Uterus (tissue), 2 donors: Measurements from ENCODE around the gene FAM163B.

Experiments
- POLR2A ChIP-seq, 2 donors: fragments of 450-650 bp; IDR thresholded peaks; one replicate each; pipeline ENCODE4 v1.6.1; 2016; ENCODE audit warnings: antibody characterized with exemption in 2 of 2, mild to moderate bottlenecking in 1 of 2, moderate library complexity in 1 of 2
- TF ChIP-seq, protein P1 (sequence below), 4 experiments: fragments of 200-600 bp in 2 of 4; fragments of 450-650 bp in 2 of 4; sonication (generic) in 2 of 4; IDR thresholded peaks; one replicate each; pipeline ENCODE4 v1.5.1; 2016 to 2019; ENCODE audit warnings: antibody characterized with exemption in 4 of 4, mild to moderate bottlenecking in 2 of 4, moderate library complexity in 1 of 4

DNA sequence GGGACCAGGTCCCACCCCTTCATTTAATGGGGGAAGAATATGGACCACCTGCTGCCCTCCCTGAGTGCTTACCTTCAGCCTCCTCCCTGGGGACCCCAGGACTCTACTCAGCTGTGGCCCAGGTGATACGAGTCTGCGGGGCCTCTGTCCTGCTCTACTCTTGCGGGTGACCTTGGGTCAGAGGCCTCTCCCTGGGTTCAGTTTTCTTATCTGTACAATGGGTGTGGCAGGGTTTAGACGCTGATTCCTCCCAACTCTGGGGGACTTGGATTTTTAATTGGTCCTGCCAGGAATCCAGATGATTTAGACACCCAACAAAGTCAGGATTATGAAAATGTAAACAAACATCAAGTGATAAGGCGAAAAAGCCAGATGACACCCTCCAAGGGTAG, 25.0 kb downstream of the FAM163B start:
- TF ChIP-seq, protein P1, sequence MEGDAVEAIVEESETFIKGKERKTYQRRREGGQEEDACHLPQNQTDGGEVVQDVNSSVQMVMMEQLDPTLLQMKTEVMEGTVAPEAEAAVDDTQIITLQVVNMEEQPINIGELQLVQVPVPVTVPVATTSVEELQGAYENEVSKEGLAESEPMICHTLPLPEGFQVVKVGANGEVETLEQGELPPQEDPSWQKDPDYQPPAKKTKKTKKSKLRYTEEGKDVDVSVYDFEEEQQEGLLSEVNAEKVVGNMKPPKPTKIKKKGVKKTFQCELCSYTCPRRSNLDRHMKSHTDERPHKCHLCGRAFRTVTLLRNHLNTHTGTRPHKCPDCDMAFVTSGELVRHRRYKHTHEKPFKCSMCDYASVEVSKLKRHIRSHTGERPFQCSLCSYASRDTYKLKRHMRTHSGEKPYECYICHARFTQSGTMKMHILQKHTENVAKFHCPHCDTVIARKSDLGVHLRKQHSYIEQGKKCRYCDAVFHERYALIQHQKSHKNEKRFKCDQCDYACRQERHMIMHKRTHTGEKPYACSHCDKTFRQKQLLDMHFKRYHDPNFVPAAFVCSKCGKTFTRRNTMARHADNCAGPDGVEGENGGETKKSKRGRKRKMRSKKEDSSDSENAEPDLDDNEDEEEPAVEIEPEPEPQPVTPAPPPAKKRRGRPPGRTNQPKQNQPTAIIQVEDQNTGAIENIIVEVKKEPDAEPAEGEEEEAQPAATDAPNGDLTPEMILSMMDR (IDR thresholded peaks at IDR 0.05) = no peak
- TF ChIP-seq POLR2A (IDR thresholded peaks at IDR 0.05) = no peak
